Activated CD4-positive, alpha-beta memory T cell treated with anti-CD3 and anti-CD28 coated beads for 36 hours (primary cell): Measurements from ENCODE around the gene RRP9. TPM values are rescaled to one million over a fixed set of nuclear protein-coding genes. Genes with fewer than 3 reads are reported as not detected.

Experiments used
- CTCF ChIA-PET: fragments of 350-600 bp; sonication (Branson Sonifier 250); formaldehyde crosslinking; loops from one replicate; lab custom pipeline; 2021; ENCODE audit warnings: antibody characterized with exemption, inconsistent platforms; lab: Charles Lee
- POLR2A ChIA-PET: fragments of 350-600 bp; sonication (Branson Sonifier 250); formaldehyde crosslinking; loops from one replicate; lab custom pipeline; 2021; ENCODE audit warnings: antibody characterized with exemption; lab: Charles Lee
- DNase-seq: peaks from one replicate; pipeline ENCODE4 v3.0.0-alpha.2; 2020
- H3K27ac Mint-ChIP-seq: one replicate; pipeline ENCODE4 v1.8.0; 2021; ENCODE audit warnings: mixed read lengths
- H3K27me3 Mint-ChIP-seq: one replicate; pipeline ENCODE4 v1.8.0; 2021; ENCODE audit warnings: mixed read lengths
- H3K36me3 Mint-ChIP-seq: one replicate; pipeline ENCODE4 v1.8.0; 2021; ENCODE audit warnings: mixed read lengths
- H3K4me1 Mint-ChIP-seq: one replicate; pipeline ENCODE4 v1.8.0; 2021; ENCODE audit warnings: low read depth, mixed read lengths
- H3K4me3 Mint-ChIP-seq: one replicate; pipeline ENCODE4 v1.8.0; 2021; ENCODE audit warnings: mild to moderate bottlenecking, mixed read lengths
- H3K9me3 Mint-ChIP-seq: one replicate; pipeline ENCODE4 v1.8.0; 2021; ENCODE audit warnings: mixed read lengths
- intact Hi-C: fragments of 100-400 bp; cut with micrococcal nuclease; formaldehyde crosslinking; loops from one replicate; pipeline ENCODE4 v1.15.1; 2023
- total RNA-seq, 2 experiments: library from RNA; stranded (reverse); gene quantifications; one replicate each; pipeline ENCODE4 v1.2.3, GENCODE V29; 2021

Gene RRP9
- total RNA-seq, 2 experiments from 2014 or later, result 32.3 to 35.4 TPM

- Mint-ChIP-seq H3K9me3 (no peaks in the 10 kb centered on the region), H3K27me3 (no peaks in the 10 kb centered on the region)
- POLR2A ChIA-PET, result interaction anchor here (0.9 to 1.9 kb wide), 3 partner anchors 12 to 28 kb away, joined by 3 to 12 read pairs (median 3); partner anchors contain the start of genes PARP3, RPL29 and RRP9
Observed at GRCh38 chr3:51969841-51970240, 28.1 kb upstream of the RRP9 start.

GRCh38 chr3:51968883-51969678 lies 27.4 kb upstream of the RRP9 start:
- Mint-ChIP-seq H3K27ac (no peak overlapping the region), H3K4me1 (peaks cover 27% of the 10 kb centered on the region), H3K9me3 (no peaks in the 10 kb centered on the region), H3K36me3 (peaks cover 2% of the 10 kb centered on the region), H3K27me3 (no peaks in the 10 kb centered on the region), H3K4me3 (no peak overlapping the region)
- CTCF ChIA-PET, result interaction anchor here (0.9 to 2.1 kb wide), 3 partner anchors 13 to 85 kb away, joined by 3 to 11 read pairs (median 3); partner anchors contain the start of genes PARP3 and RRP9
- no peak for DNase-seq
- intact Hi-C loops, result no loop called here
- POLR2A ChIA-PET, result interaction anchor here (0.9 to 1.9 kb wide), 3 partner anchors 13 to 27 kb away, joined by 3 to 12 read pairs (median 3); partner anchors contain the start of genes PARP3 and RRP9

More at GRCh38 chr3:51969841-51970240, 28.1 kb upstream of the RRP9 start:
- no peak for DNase-seq
- Mint-ChIP-seq H3K4me3 (no peak overlapping the region), H3K27ac (no peak overlapping the region), H3K36me3 (peaks cover 2% of the 10 kb centered on the region), H3K4me1 (peaks cover 30% of the 10 kb centered on the region)
- CTCF ChIA-PET, result interaction anchor here (0.9 to 2.1 kb wide), 3 partner anchors 12 to 84 kb away, joined by 3 to 11 read pairs (median 3); partner anchors contain the start of genes PARP3 and RRP9
- intact Hi-C loops, result loop anchor here (10.0 kb wide), 2 partner anchors 295 to 465 kb away; partner anchors contain the start of genes DCAF1 and TEX264

GRCh38 chr3:51968170-51968775 lies 26.6 kb upstream of the RRP9 start:
- H3K36me3 Mint-ChIP-seq, result no peaks in the 10 kb centered on the region
- ChIA-PET POLR2A (interaction anchor here (1.5 to 2.2 kb wide), 2 partner anchors 15 to 26 kb away, joined by 3 to 8 read pairs; partner anchors contain the start of gene ACY1), CTCF (interaction anchor here (1.2 to 3.9 kb wide), 3 partner anchors 15 to 26 kb away, joined by 4 to 21 read pairs (median 11); partner anchors contain the start of genes ACY1, PARP3 and RRP9)
- no peak for DNase-seq
- H3K27me3 Mint-ChIP-seq, result no peaks in the 10 kb centered on the region
- peak overlapping the region; percentile 45 for H3K27ac Mint-ChIP-seq
- intact Hi-C loops, result no loop called here
- H3K4me1 Mint-ChIP-seq, result peaks cover 23% of the 10 kb centered on the region
- peak overlapping the region; percentile 81 for H3K4me3 Mint-ChIP-seq
- H3K9me3 Mint-ChIP-seq, result no peaks in the 10 kb centered on the region

GRCh38 chr3:51967384-51968169 lies 25.9 kb upstream of the RRP9 start, which contains the start of gene PCBP4:
Gene PCBP4 (minus strand): TSS chr3:51967454. CDS start chr3:51961240, 6,214 bp downstream.
- peak; percentile 45 for DNase-seq
- Mint-ChIP-seq H3K27ac (peak within 1 kb of the TSS; percentile 45), H3K27me3 (no peaks in the 10 kb centered on the region), H3K9me3 (no peaks in the 10 kb centered on the region), H3K4me1 (peaks cover 23% of the 10 kb centered on the region), H3K36me3 (no peaks in the 10 kb centered on the region), H3K4me3 (peak within 1 kb of the TSS; percentile 81)
- CTCF ChIA-PET, result interaction anchor here (1.2 to 3.9 kb wide), 2 partner anchors 16 to 26 kb away, joined by 4 to 21 read pairs; partner anchors contain the start of genes ACY1, PARP3 and RRP9
- POLR2A ChIA-PET, result interaction anchor here (0.7 to 2.2 kb wide), 3 partner anchors 15 to 156 kb away, joined by 3 to 8 read pairs (median 3); partner anchors contain the start of gene ACY1
- intact Hi-C loops, result no loop called here

- intact Hi-C loops, result no loop called here
- Mint-ChIP-seq H3K27ac (peak overlapping the region; percentile 33), H3K9me3 (no peaks in the 10 kb centered on the region), H3K4me3 (peak overlapping the region; percentile 77), H3K4me1 (peaks cover 18% of the 10 kb centered on the region), H3K36me3 (no peaks in the 10 kb centered on the region), H3K27me3 (no peaks in the 10 kb centered on the region)
- CTCF ChIA-PET, result interaction anchor here (3.9 kb wide), 1 partner anchor 25 kb away, joined by 21 read pairs; the partner anchor contains the start of genes PARP3 and RRP9
- DNase-seq, result no peak
- POLR2A ChIA-PET, result interaction anchor here (0.7 to 2.2 kb wide), 3 partner anchors 16 to 156 kb away, joined by 3 to 8 read pairs (median 3); partner anchors contain the start of gene ACY1
Observed at GRCh38 chr3:51966922-51967383, 25.2 kb upstream of the RRP9 start.

- CTCF ChIA-PET, result interaction anchor here (3.9 kb wide), 1 partner anchor 24 kb away, joined by 21 read pairs; the partner anchor contains the start of genes PARP3 and RRP9
- POLR2A ChIA-PET, result interaction anchor here (0.7 to 2.2 kb wide), 2 partner anchors 16 to 155 kb away, joined by 3 to 8 read pairs; partner anchors contain the start of gene ACY1
- Mint-ChIP-seq H3K4me3 (peak overlapping the region; percentile 77), H3K36me3 (no peaks in the 10 kb centered on the region), H3K27ac (peak overlapping the region; percentile 33), H3K9me3 (no peaks in the 10 kb centered on the region), H3K4me1 (peaks cover 18% of the 10 kb centered on the region), H3K27me3 (no peaks in the 10 kb centered on the region)
- intact Hi-C loops, result no loop called here
- DNase-seq, result no peak
Observed at GRCh38 chr3:51966486-51966885, 24.8 kb upstream of the RRP9 start.

- ChIA-PET CTCF (interaction anchor here (2.8 to 3.9 kb wide), 2 partner anchors 9 to 24 kb away, joined by 18 to 21 read pairs; partner anchors contain the start of genes ABHD14A, ABHD14B, PARP3 and RRP9), POLR2A (interaction anchor here (0.6 to 2.2 kb wide), 3 partner anchors 8 to 26 kb away, joined by 3 to 8 read pairs (median 6); partner anchors contain the start of genes ABHD14B and ACY1)
- Mint-ChIP-seq H3K36me3 (peaks cover 1% of the 10 kb centered on the region), H3K4me1 (peaks cover 15% of the 10 kb centered on the region), H3K9me3 (no peaks in the 10 kb centered on the region), H3K27me3 (no peaks in the 10 kb centered on the region), H3K27ac (no peak overlapping the region), H3K4me3 (peak overlapping the region; percentile 77)
- intact Hi-C loops, result no loop called here
- DNase-seq, result no peak
Observed at GRCh38 chr3:51966016-51966415, 24.3 kb upstream of the RRP9 start.

GRCh38 chr3:51964521-51964920 lies 22.8 kb upstream of the RRP9 start:
- intact Hi-C loops, result no loop called here
- ChIA-PET CTCF (interaction anchor here (1.3 to 3.9 kb wide), 3 partner anchors 10 to 22 kb away, joined by 3 to 21 read pairs (median 18); partner anchors contain the start of genes ABHD14A, ABHD14B, PARP3 and RRP9), POLR2A (interaction anchor here (0.8 to 1.5 kb wide), 2 partner anchors 9 to 31 kb away, joined by 3 to 6 read pairs; partner anchors contain the start of genes ABHD14B and RPL29)
- H3K27ac Mint-ChIP-seq, result no peak overlapping the region
- peaks cover 2% of the 10 kb centered on the region for H3K36me3 Mint-ChIP-seq
- no peaks in the 10 kb centered on the region for H3K9me3 Mint-ChIP-seq
- DNase-seq, result no peak
- no peak overlapping the region for H3K4me3 Mint-ChIP-seq
- H3K27me3 Mint-ChIP-seq, result no peaks in the 10 kb centered on the region
- peaks cover 12% of the 10 kb centered on the region for H3K4me1 Mint-ChIP-seq

GRCh38 chr3:51963951-51964451 lies 22.3 kb upstream of the RRP9 start:
- Mint-ChIP-seq H3K9me3 (no peaks in the 10 kb centered on the region), H3K27ac (no peak overlapping the region), H3K36me3 (peaks cover 2% of the 10 kb centered on the region), H3K4me3 (no peak overlapping the region), H3K4me1 (peaks cover 12% of the 10 kb centered on the region), H3K27me3 (no peaks in the 10 kb centered on the region)
- intact Hi-C loops, result no loop called here
- ChIA-PET CTCF (interaction anchor here (1.3 to 2.8 kb wide), 2 partner anchors 10 to 11 kb away, joined by 3 to 18 read pairs; partner anchors contain the start of genes ABHD14A and ABHD14B), POLR2A (no interaction called here)
- DNase-seq, result no peak

GRCh38 chr3:51962854-51963530 lies 21.3 kb upstream of the RRP9 start:
- ChIA-PET CTCF (interaction anchor here (1.0 to 2.8 kb wide), 3 partner anchors 11 to 21 kb away, joined by 4 to 18 read pairs (median 5); partner anchors contain the start of genes ABHD14A, ABHD14B and RRP9), POLR2A (interaction anchor here (1.1 kb wide), 1 partner anchor 11 kb away, joined by 3 read pairs; the partner anchor contains the start of gene ABHD14B)
- H3K4me3 Mint-ChIP-seq, result no peak overlapping the region
- no peaks in the 10 kb centered on the region for H3K27me3 Mint-ChIP-seq
- peaks cover 4% of the 10 kb centered on the region for H3K36me3 Mint-ChIP-seq
- no peak overlapping the region for H3K27ac Mint-ChIP-seq
- intact Hi-C loops, result no loop called here
- H3K9me3 Mint-ChIP-seq, result no peaks in the 10 kb centered on the region
- peaks cover 9% of the 10 kb centered on the region for H3K4me1 Mint-ChIP-seq
- no peak for DNase-seq
